ENCODE measurements around the gene NTNG1.

DNA sequence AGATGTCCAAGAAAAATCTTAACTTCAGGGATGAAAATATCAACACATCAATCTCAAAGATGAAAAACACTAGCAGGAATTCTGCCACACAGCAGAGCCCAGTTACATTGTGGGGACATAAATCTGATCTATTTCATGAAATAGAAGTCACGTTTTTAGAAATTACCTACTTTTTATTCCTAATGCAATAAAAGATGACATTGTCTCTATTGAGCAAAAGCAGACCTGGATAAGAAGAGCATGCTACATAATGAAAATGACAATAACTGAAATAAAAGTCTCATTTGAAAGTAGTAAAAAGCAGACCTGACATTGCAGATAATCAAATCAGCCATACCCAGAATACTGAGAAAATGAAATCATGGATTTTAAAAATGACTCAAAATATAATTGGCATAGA is 156.8 kb downstream of the NTNG1 start:
- TF ChIP-seq SPI1 (IDR thresholded peaks at IDR 0.05; ENCODE audit: borderline replicate concordance, insufficient read depth, low read depth, low read length) = no peak
- no peak for TF ChIP-seq USF2 (IDR thresholded peaks at IDR 0.05; ENCODE audit: borderline replicate concordance, low read depth, low read length)
- no peak for TF ChIP-seq TARDBP (IDR thresholded peaks at IDR 0.05; ENCODE audit: borderline replicate concordance)
